NCI-H82 treated with DMSO at 0.1 percent for 48 hours (cell line): ENCODE results near the gene PNMT.

Experiments
- DNase-seq: peaks from one replicate; lab custom pipeline; 2025; ENCODE audit not compliant: unreplicated experiment; lab: John Stamatoyannopoulos, UW

PNMT gene

GRCh38 chr17:39653316-39653661 lies 15.0 kb upstream of the PNMT start:
- no peak for DNase-seq

- DNase-seq = no peak
These were observed 14.5 kb upstream of the PNMT start for GRCh38 chr17:39653662-39654331.

- no peak for DNase-seq
These were observed 13.1 kb upstream of the PNMT start for GRCh38 chr17:39655105-39655504.

- DNase-seq = no peak
These were observed 9.9 kb upstream of the PNMT start for GRCh38 chr17:39658346-39658745.

- DNase-seq = no peak
These were observed 9.5 kb upstream of the PNMT start for GRCh38 chr17:39658760-39659159.

- no peak for DNase-seq
These were observed 8.8 kb upstream of the PNMT start for GRCh38 chr17:39659279-39660010.

- no peak for DNase-seq
These were observed 8.3 kb upstream of the PNMT start for GRCh38 chr17:39660011-39660360.

- DNase-seq = peak; percentile 88
These were observed 7.6 kb upstream of the PNMT start for GRCh38 chr17:39660397-39661385.

GRCh38 chr17:39661744-39662541 lies 6.3 kb upstream of the PNMT start:
- no peak for DNase-seq

GRCh38 chr17:39662551-39663339 lies 5.5 kb upstream of the PNMT start:
- no peak for DNase-seq

GRCh38 chr17:39663340-39663687 lies 4.9 kb upstream of the PNMT start:
- no peak for DNase-seq

- no peak for DNase-seq
These were observed 4.3 kb upstream of the PNMT start for GRCh38 chr17:39663688-39664580.

- DNase-seq = no peak
These were observed 3.4 kb upstream of the PNMT start, which contains the start of gene TCAP for GRCh38 chr17:39664581-39665561. TSS of gene TCAP (plus strand) at chr17:39665349. CDS start at chr17:39665360, 11 bp downstream.

- DNase-seq = no peak
These were observed 2.5 kb upstream of the PNMT start for GRCh38 chr17:39665642-39666224.

- no peak for DNase-seq
These were observed 2.0 kb upstream of the PNMT start for GRCh38 chr17:39666231-39666600.

- DNase-seq = no peak
These were observed 1.5 kb upstream of the PNMT start for GRCh38 chr17:39666601-39667261.
